Activated CD4-positive, alpha-beta T cell treated with anti-CD3 and anti-CD28 coated beads, Interleukin-2, Interleukin-6, amounts not matched to agents 100 ng/mL and 50 ng/mL, durations not matched to agents 16 hours and 8 hours (primary cell): ENCODE data around the gene GLI2.

Experiments
- DNase-seq: peaks from one replicate; pipeline ENCODE4 v3.0.0-alpha.2; 2020

The GLI2 gene

GRCh38 chr2:120771781-120772208 is 36.1 kb downstream of the GLI2 start:
- no peak for DNase-seq

- DNase-seq: no peak
Measured at GRCh38 chr2:120772261-120772660, 36.6 kb downstream of the GLI2 start.

GRCh38 chr2:120773186-120773800 is 37.6 kb downstream of the GLI2 start:
- no peak for DNase-seq

- no peak for DNase-seq
Measured at GRCh38 chr2:120774557-120775160, 39.0 kb downstream of the GLI2 start.

GRCh38 chr2:120775194-120775593 is 39.5 kb downstream of the GLI2 start:
- no peak for DNase-seq

GRCh38 chr2:120775801-120776589 is 40.3 kb downstream of the GLI2 start:
- DNase-seq: no peak

- DNase-seq: no peak
Measured at GRCh38 chr2:120776649-120777048, 41.0 kb downstream of the GLI2 start.

- no peak for DNase-seq
Measured at GRCh38 chr2:120777170-120777751, 41.6 kb downstream of the GLI2 start.

GRCh38 chr2:120777787-120778186 is 42.1 kb downstream of the GLI2 start:
- no peak for DNase-seq

- DNase-seq: no peak
Measured at GRCh38 chr2:120778244-120778643, 42.6 kb downstream of the GLI2 start.

- DNase-seq: no peak
Measured at GRCh38 chr2:120779781-120780283, 44.2 kb downstream of the GLI2 start.

GRCh38 chr2:120780402-120780801 is 44.7 kb downstream of the GLI2 start:
- no peak for DNase-seq

- no peak for DNase-seq
Measured at GRCh38 chr2:120783371-120783791, 47.7 kb downstream of the GLI2 start.

- DNase-seq: no peak
Measured at GRCh38 chr2:120783969-120784372, 48.3 kb downstream of the GLI2 start.
